Left lung (tissue), 10 donors: ENCODE measurements around the gene CPOX. TPM values are rescaled to one million over a fixed set of nuclear protein-coding genes. Genes with fewer than 3 reads are reported as not detected.

Experiments used
- ATAC-seq: fragments of 200-7000 bp; cut with Tn5 transposase; one replicate; pipeline ENCODE4 v1.9.1; 2020; ENCODE audit warnings: moderate library complexity
- DNase-seq, 4 donors: peaks; one replicate each; pipeline ENCODE4 v3.0.0-alpha.2; 2013 to 2020
- H3K27ac ChIP-seq, 2 donors: fragments of 200-600 bp; sonication (generic) in 1 of 2; one replicate each; pipeline versions ENCODE4 v1.5.0 to v1.8.0; 2020 to 2021
- H3K27me3 ChIP-seq, 2 donors: fragments of 200-600 bp; sonication (generic) in 1 of 2; one replicate each; pipeline versions ENCODE4 v1.5.0 to v1.8.0; 2020 to 2021
- H3K36me3 ChIP-seq, 2 donors: fragments of 200-600 bp; sonication (generic) in 1 of 2; one replicate each; pipeline versions ENCODE4 v1.5.0 to v1.8.0; 2020 to 2021
- H3K4me1 ChIP-seq, 2 donors: fragments of 200-600 bp; one replicate each; pipeline ENCODE4 v1.8.0; 2021
- H3K4me3 ChIP-seq, 2 donors: fragments of 200-600 bp; sonication (generic) in 1 of 2; one replicate each; pipeline versions ENCODE4 v1.5.0 to v1.8.0; 2020 to 2021; ENCODE audit warnings: mild to moderate bottlenecking in 1 of 2
- H3K9me3 ChIP-seq, 2 donors: fragments of 200-600 bp; sonication (generic) in 1 of 2; one replicate each; pipeline versions ENCODE4 v1.5.0 to v1.8.0; 2020 to 2021
- intact Hi-C, 2 donors: fragments of 100-400 bp; cut with DNase I; formaldehyde crosslinking; loops; one replicate each; pipeline versions ENCODE4 v1.11.2 to v1.14.2; 2022
- polyA plus RNA-seq, 6 donors: library from polyadenylated mRNA; unstranded; fragments of 120-200 nt; gene quantifications; one replicate each; pipeline ENCODE4 v1.2.1, GENCODE V29; 2013; ENCODE audit not compliant: insufficient read length in 6 of 6
- total RNA-seq, 2 donors: library from RNA; stranded (reverse); fragmentation: NEBNext Ultra II Directional; extraction: Animal tissue kit (Norgen Biotek cat#: 25700); gene quantifications; one replicate each; pipeline ENCODE4 v1.2.1, GENCODE V29; 2021
- TF ChIP-seq, protein P1 (sequence below), 2 donors: fragments of 200-600 bp; sonication (generic) in 1 of 2; IDR thresholded peaks; one replicate each; pipeline versions ENCODE4 v1.5.0 to v1.8.0; 2021; ENCODE audit warnings: antibody characterized with exemption in 2 of 2
- donor health status: DM: no; HTN: yes; CAD: no.
- donor health status: DM: no; HTN: no; CAD: no.

Gene CPOX
- total and polyA plus RNA-seq, 8 donors, result 15.0 to 33.6 (median 27.5) TPM

DNA sequence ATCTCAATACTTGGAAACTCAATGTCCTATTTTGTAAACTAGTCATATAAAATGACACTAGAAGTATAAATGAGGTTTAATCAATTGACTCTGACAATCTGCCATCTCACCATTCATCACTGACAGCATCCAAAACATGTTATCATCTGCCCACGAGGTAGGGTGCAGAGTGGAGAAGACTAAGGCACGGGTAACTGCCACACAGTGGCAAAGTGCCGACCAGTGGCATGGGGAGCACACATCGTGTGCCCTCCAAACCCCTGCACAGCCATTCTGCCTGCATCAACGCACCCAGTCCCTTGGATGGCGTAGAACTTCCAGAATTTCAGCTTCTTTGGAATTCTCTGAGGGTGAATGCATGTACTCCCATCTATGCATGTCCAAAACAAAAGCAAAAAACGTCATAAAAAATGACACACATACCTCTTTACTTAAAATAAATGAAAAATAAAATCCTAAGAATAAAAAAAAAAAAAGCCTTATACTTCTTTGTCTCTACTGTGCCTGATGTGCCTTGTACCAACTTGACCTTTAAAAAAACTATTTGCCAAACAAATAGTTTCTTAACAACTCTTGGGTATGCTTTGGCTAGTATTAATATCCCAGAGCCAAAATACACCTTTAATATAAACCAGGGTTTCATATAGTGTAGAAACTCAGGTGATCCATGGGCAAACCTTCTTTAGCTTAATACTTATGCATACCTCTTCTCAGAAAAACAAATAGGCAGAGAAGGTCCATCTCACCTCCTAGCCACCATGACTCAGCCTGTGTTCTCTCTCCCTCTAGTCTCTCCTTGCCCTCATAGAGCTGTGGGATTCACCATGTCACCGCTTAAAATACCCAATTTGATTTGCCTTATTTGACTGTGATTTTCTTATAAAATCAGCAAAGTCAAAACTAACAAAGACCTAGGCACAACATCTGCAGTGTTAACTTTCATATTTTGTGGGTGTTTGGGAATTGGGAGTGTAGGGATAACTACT, 12.7 kb downstream of the CPOX start:
- Histone ChIP-seq H3K4me3 (no peak overlapping the region), H3K9me3 (no peaks in the 10 kb centered on the region), H3K27me3 (no peaks in the 10 kb centered on the region), H3K36me3 (peaks cover 0 to 65% of the 10 kb centered on the region in 2 donors), H3K27ac (no peak overlapping the region), H3K4me1 (no peaks in the 10 kb centered on the region)
- TF ChIP-seq, protein P1, sequence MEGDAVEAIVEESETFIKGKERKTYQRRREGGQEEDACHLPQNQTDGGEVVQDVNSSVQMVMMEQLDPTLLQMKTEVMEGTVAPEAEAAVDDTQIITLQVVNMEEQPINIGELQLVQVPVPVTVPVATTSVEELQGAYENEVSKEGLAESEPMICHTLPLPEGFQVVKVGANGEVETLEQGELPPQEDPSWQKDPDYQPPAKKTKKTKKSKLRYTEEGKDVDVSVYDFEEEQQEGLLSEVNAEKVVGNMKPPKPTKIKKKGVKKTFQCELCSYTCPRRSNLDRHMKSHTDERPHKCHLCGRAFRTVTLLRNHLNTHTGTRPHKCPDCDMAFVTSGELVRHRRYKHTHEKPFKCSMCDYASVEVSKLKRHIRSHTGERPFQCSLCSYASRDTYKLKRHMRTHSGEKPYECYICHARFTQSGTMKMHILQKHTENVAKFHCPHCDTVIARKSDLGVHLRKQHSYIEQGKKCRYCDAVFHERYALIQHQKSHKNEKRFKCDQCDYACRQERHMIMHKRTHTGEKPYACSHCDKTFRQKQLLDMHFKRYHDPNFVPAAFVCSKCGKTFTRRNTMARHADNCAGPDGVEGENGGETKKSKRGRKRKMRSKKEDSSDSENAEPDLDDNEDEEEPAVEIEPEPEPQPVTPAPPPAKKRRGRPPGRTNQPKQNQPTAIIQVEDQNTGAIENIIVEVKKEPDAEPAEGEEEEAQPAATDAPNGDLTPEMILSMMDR (IDR thresholded peaks at IDR 0.05), result no peak
- ATAC-seq (no peak), DNase-seq (no peak)
- intact Hi-C loops, result no loop called here

- ATAC-seq (no peak), DNase-seq (no peak)
- Histone ChIP-seq H3K4me1 (no peaks in the 10 kb centered on the region), H3K36me3 (peaks cover 0 to 51% of the 10 kb centered on the region in 2 donors), H3K27me3 (no peaks in the 10 kb centered on the region), H3K9me3 (no peaks in the 10 kb centered on the region), H3K27ac (no peak overlapping the region), H3K4me3 (no peak overlapping the region)
- intact Hi-C loops, result no loop called here
- TF ChIP-seq, protein P1 (IDR thresholded peaks at IDR 0.05), result no peak
Observed at GRCh38 chr3:98577178-98577895, 16.1 kb downstream of the CPOX start.

GRCh38 chr3:98574132-98574531, 19.3 kb downstream of the CPOX start:
- H3K27ac ChIP-seq, result no peak overlapping the region
- no peak overlapping the region for H3K4me3 ChIP-seq
- TF ChIP-seq, protein P1 (IDR thresholded peaks at IDR 0.05), result no peak
- no peaks in the 10 kb centered on the region for H3K4me1 ChIP-seq
- H3K36me3 ChIP-seq, result peaks cover 0 to 24% of the 10 kb centered on the region in 2 donors
- DNase-seq (no peak), ATAC-seq (no peak)
- H3K9me3 ChIP-seq, result no peaks in the 10 kb centered on the region
- no peaks in the 10 kb centered on the region for H3K27me3 ChIP-seq
- intact Hi-C loops, result no loop called here

GRCh38 chr3:98573181-98573728, 20.2 kb downstream of the CPOX start:
- ATAC-seq (no peak), DNase-seq (no peak)
- no peaks in the 10 kb centered on the region for H3K27me3 ChIP-seq
- intact Hi-C loops, result no loop called here
- TF ChIP-seq, protein P1 (IDR thresholded peaks at IDR 0.05), result no peak
- no peak overlapping the region for H3K27ac ChIP-seq
- no peak overlapping the region for H3K4me3 ChIP-seq
- H3K36me3 ChIP-seq, result peaks cover 0 to 15% of the 10 kb centered on the region in 2 donors
- no peaks in the 10 kb centered on the region for H3K9me3 ChIP-seq
- H3K4me1 ChIP-seq, result no peaks in the 10 kb centered on the region

DNA sequence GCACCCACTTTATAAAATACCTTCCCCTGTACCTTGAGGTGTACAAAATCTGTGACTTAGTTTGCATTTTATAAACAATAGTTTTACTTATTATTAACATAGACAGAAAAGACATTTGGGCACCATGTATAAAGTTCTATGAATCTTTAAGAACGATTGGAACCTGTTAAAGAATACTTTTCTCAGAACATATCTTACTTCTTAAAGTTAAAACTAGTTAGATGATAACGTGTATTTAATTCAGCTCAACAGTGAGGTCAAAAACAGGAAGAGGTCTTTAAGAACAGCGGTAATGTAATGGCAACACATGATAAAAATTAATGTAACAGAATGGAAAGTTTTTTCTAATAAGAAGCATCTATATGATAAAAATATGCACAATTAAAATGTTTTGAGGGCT, 25.0 kb downstream of the CPOX start:
- TF ChIP-seq, protein P1 (IDR thresholded peaks at IDR 0.05), result no peak
- Histone ChIP-seq H3K9me3 (no peaks in the 10 kb centered on the region), H3K27ac (no peak overlapping the region), H3K4me1 (peaks cover 0 to 12% of the 10 kb centered on the region in 2 donors), H3K36me3 (no peaks in the 10 kb centered on the region), H3K4me3 (no peak overlapping the region), H3K27me3 (no peaks in the 10 kb centered on the region)
- intact Hi-C loops, result no loop called here
- no peak for ATAC-seq
- no peak for DNase-seq
